Activated CD8-positive, alpha-beta T cell treated with anti-CD3 and anti-CD28 coated beads, Interleukin-2, amount 10 ng/mL, durations not matched to agents 7 days and 5 days (primary cell): ENCODE results near the gene ZEB2. TPM values are rescaled to one million over a fixed set of nuclear protein-coding genes. Genes with fewer than 3 reads are reported as not detected.

Source experiments
- ATAC-seq: fragments of 150-1000 bp; cut with Tn5 transposase; one replicate; pipeline ENCODE4 v1.10.0; 2021; ENCODE audit warnings: moderate library complexity
- CTCF ChIA-PET: fragments of 350-600 bp; sonication (Branson Sonifier 250); formaldehyde crosslinking; loops from one replicate; lab custom pipeline; 2021; ENCODE audit warnings: antibody characterized with exemption; lab: Charles Lee
- POLR2A ChIA-PET: fragments of 350-600 bp; sonication (Branson Sonifier 250); formaldehyde crosslinking; loops from one replicate; lab custom pipeline; 2021; ENCODE audit warnings: antibody characterized with exemption; lab: Charles Lee
- DNase-seq: peaks from one replicate; pipeline ENCODE4 v3.0.0-alpha.2; 2020
- H3K27ac Mint-ChIP-seq: one replicate; pipeline ENCODE4 v1.8.0; 2021; ENCODE audit warnings: mild to moderate bottlenecking, mixed read lengths
- H3K27me3 Mint-ChIP-seq: one replicate; pipeline ENCODE4 v1.8.0; 2021; ENCODE audit warnings: low read depth, mixed read lengths
- H3K36me3 Mint-ChIP-seq: one replicate; pipeline ENCODE4 v1.8.0; 2021; ENCODE audit warnings: low read depth, mixed read lengths
- H3K4me1 Mint-ChIP-seq: one replicate; pipeline ENCODE4 v1.8.0; 2021; ENCODE audit warnings: low read depth, mixed read lengths
- H3K4me3 Mint-ChIP-seq: one replicate; pipeline ENCODE4 v1.8.0; 2021; ENCODE audit warnings: mild to moderate bottlenecking, mixed read lengths
- H3K9me3 Mint-ChIP-seq: one replicate; pipeline ENCODE4 v1.8.0; 2022; ENCODE audit warnings: mixed read lengths; ENCODE audit not compliant: insufficient read depth
- total RNA-seq, 2 experiments: library from RNA; stranded (reverse); gene quantifications; one replicate each; pipeline ENCODE4 v1.2.3, GENCODE V29; 2021

Gene ZEB2
- total RNA-seq, 2 experiments from 2014 or later: 4.0 to 5.7 TPM

DNA sequence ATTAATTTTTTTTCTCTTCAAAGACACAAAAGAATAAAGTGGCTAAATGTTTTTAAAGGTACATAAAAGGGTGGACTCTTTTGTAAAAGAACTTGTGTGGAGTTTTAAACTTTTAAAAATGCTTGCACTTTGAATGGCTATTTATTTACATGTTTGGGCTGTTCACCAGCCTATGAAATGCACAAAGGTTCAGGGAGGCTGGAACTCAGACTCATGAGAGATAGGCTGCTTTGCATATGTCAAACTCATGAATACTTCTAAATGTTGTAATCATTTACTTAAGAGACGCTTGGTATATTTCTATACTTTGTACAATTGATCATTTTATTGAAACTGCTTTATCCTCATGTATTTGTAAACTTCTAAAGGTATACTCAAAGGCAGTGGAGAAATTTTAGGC, 79.9 kb downstream of the ZEB2 start:
- Mint-ChIP-seq H3K4me1 (no peaks in the 10 kb centered on the region), H3K9me3 (no peaks in the 10 kb centered on the region), H3K27me3 (no peaks in the 10 kb centered on the region), H3K27ac (no peak overlapping the region), H3K4me3 (no peak overlapping the region), H3K36me3 (no peaks in the 10 kb centered on the region)
- ATAC-seq (no peak), DNase-seq (no peak)
- CTCF ChIA-PET: no interaction called here
- POLR2A ChIA-PET: no interaction called here

DNA sequence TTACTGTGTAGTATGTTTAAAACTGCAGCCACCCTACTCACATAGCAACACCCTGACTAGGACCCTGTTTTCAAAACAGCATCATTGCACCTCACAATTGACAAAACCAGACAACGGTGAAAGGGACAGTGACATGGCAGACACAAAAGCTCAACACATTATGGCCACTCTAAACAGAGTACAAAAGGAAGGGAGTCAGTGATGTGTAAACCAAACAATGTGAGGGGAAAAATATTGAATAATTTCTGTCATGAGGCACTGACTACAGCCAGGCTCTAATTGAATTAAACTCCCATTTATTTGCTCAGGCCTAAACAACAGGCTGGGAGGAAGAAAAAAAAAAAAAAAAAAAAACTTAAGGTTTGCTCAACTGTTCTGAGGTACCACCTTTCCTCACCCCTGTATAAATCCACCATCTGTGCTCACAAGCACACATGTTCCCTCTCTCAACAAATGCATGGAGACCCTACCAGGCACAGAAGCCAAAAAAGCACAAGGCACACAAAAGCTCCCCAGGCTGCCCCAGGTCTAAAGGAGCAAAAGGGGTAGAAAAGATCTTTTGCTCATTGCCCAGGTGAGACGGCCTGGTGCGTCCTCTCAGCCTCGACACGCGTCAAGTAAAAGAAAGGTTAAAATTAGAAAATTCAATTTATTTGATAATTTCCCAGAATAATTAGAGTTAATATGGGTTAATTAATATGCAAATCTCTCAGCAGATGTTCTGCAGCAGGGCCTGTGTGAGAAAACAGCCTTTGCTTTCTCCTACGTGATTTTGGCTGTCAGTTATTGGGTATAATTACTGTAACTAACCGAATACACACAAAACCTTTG, 80.9 kb downstream of the ZEB2 start:
- DNase-seq (no peak), ATAC-seq (no peak)
- Mint-ChIP-seq H3K4me3 (no peak overlapping the region), H3K36me3 (no peaks in the 10 kb centered on the region), H3K9me3 (no peaks in the 10 kb centered on the region), H3K27ac (no peak overlapping the region), H3K27me3 (no peaks in the 10 kb centered on the region), H3K4me1 (no peaks in the 10 kb centered on the region)
- CTCF ChIA-PET: interaction anchor here (1.5 kb wide), 1 partner anchor 13 kb away, joined by 6 read pairs; no protein-coding TSS in a partner anchor
- POLR2A ChIA-PET: interaction anchor here (0.7 kb wide), 1 partner anchor 8 kb away, joined by 4 read pairs; no protein-coding TSS in a partner anchor

GRCh38 chr2:144437636-144438035, 82.3 kb downstream of the ZEB2 start:
- Mint-ChIP-seq H3K4me3 (no peak overlapping the region), H3K9me3 (no peaks in the 10 kb centered on the region), H3K27ac (no peak overlapping the region), H3K4me1 (no peaks in the 10 kb centered on the region), H3K36me3 (no peaks in the 10 kb centered on the region), H3K27me3 (no peaks in the 10 kb centered on the region)
- POLR2A ChIA-PET: no interaction called here
- ATAC-seq (no peak), DNase-seq (no peak)
- CTCF ChIA-PET: interaction anchor here (0.5 to 1.5 kb wide), 4 partner anchors 12 to 290 kb away, joined by 3 to 6 read pairs (median 4); no protein-coding TSS in a partner anchor

GRCh38 chr2:144434425-144435222, 85.3 kb downstream of the ZEB2 start:
- DNase-seq (no peak), ATAC-seq (no peak)
- Mint-ChIP-seq H3K4me3 (no peak overlapping the region), H3K27me3 (no peaks in the 10 kb centered on the region), H3K27ac (no peak overlapping the region), H3K9me3 (no peaks in the 10 kb centered on the region), H3K36me3 (no peaks in the 10 kb centered on the region), H3K4me1 (no peaks in the 10 kb centered on the region)
- CTCF ChIA-PET: interaction anchor here (1.1 kb wide), 1 partner anchor 8 kb away, joined by 3 read pairs; no protein-coding TSS in a partner anchor
- POLR2A ChIA-PET: no interaction called here

GRCh38 chr2:144432921-144433320, 87.0 kb downstream of the ZEB2 start:
- Mint-ChIP-seq H3K4me3 (no peak overlapping the region), H3K27ac (no peak overlapping the region), H3K36me3 (peaks cover 2% of the 10 kb centered on the region), H3K4me1 (no peaks in the 10 kb centered on the region), H3K27me3 (no peaks in the 10 kb centered on the region), H3K9me3 (no peaks in the 10 kb centered on the region)
- ATAC-seq (no peak), DNase-seq (no peak)
- ChIA-PET POLR2A (no interaction called here), CTCF (no interaction called here)

DNA sequence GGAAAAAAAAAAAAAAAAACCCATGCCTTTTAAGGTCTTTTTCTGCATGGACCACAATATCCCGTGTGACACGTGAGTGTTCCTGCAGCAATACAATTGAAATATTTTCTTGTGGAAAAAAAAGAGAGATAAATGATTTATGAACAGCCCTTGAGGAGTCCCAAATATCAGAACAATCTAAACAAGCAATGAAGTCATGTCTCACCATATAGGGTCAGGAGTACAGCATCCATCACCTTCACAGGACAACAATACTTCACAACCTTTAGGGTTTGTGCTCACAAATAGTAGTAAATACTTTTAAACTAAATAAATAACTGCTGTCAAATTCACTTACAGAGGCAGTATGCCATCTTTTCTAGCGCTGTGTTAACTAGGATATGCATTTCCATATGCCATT, 87.9 kb downstream of the ZEB2 start:
- no peak overlapping the region for H3K4me3 Mint-ChIP-seq
- ATAC-seq: no peak
- no peak overlapping the region for H3K27ac Mint-ChIP-seq
- ChIA-PET POLR2A (no interaction called here), CTCF (no interaction called here)
- no peaks in the 10 kb centered on the region for H3K9me3 Mint-ChIP-seq
- DNase-seq: no peak
- peaks cover 2% of the 10 kb centered on the region for H3K36me3 Mint-ChIP-seq
- no peaks in the 10 kb centered on the region for H3K27me3 Mint-ChIP-seq
- H3K4me1 Mint-ChIP-seq: no peaks in the 10 kb centered on the region

- peaks cover 2% of the 10 kb centered on the region for H3K36me3 Mint-ChIP-seq
- H3K9me3 Mint-ChIP-seq: no peaks in the 10 kb centered on the region
- DNase-seq (no peak), ATAC-seq (no peak)
- H3K4me1 Mint-ChIP-seq: no peaks in the 10 kb centered on the region
- H3K4me3 Mint-ChIP-seq: no peak overlapping the region
- no peak overlapping the region for H3K27ac Mint-ChIP-seq
- CTCF ChIA-PET: no interaction called here
- no peaks in the 10 kb centered on the region for H3K27me3 Mint-ChIP-seq
- POLR2A ChIA-PET: no interaction called here
These were observed 88.5 kb downstream of the ZEB2 start for GRCh38 chr2:144431392-144431783.

GRCh38 chr2:144430722-144431391, 89.1 kb downstream of the ZEB2 start:
- H3K36me3 Mint-ChIP-seq: peaks cover 2% of the 10 kb centered on the region
- no peaks in the 10 kb centered on the region for H3K4me1 Mint-ChIP-seq
- no peaks in the 10 kb centered on the region for H3K9me3 Mint-ChIP-seq
- no peak for ATAC-seq
- no peaks in the 10 kb centered on the region for H3K27me3 Mint-ChIP-seq
- no peak for DNase-seq
- CTCF ChIA-PET: no interaction called here
- no peak overlapping the region for H3K4me3 Mint-ChIP-seq
- POLR2A ChIA-PET: interaction anchor here (0.6 kb wide), 1 partner anchor 8 kb away, joined by 4 read pairs; no protein-coding TSS in a partner anchor
- no peak overlapping the region for H3K27ac Mint-ChIP-seq

- ATAC-seq: no peak
- Mint-ChIP-seq H3K36me3 (peaks cover 4% of the 10 kb centered on the region), H3K27ac (no peak overlapping the region), H3K4me3 (no peak overlapping the region), H3K9me3 (no peaks in the 10 kb centered on the region), H3K4me1 (no peaks in the 10 kb centered on the region), H3K27me3 (no peaks in the 10 kb centered on the region)
- CTCF ChIA-PET: no interaction called here
- POLR2A ChIA-PET: no interaction called here
- DNase-seq: no peak
These were observed 90.4 kb downstream of the ZEB2 start for GRCh38 chr2:144429396-144430112.

- no peak overlapping the region for H3K27ac Mint-ChIP-seq
- H3K9me3 Mint-ChIP-seq: no peaks in the 10 kb centered on the region
- no peak for ATAC-seq
- peaks cover 7% of the 10 kb centered on the region for H3K36me3 Mint-ChIP-seq
- CTCF ChIA-PET: no interaction called here
- no peak overlapping the region for H3K4me3 Mint-ChIP-seq
- DNase-seq: no peak
- POLR2A ChIA-PET: no interaction called here
- no peaks in the 10 kb centered on the region for H3K4me1 Mint-ChIP-seq
- no peaks in the 10 kb centered on the region for H3K27me3 Mint-ChIP-seq
These were observed 92.9 kb downstream of the ZEB2 start for GRCh38 chr2:144426981-144427479.

- no peaks in the 10 kb centered on the region for H3K4me1 Mint-ChIP-seq
- DNase-seq (no peak), ATAC-seq (no peak)
- H3K9me3 Mint-ChIP-seq: no peaks in the 10 kb centered on the region
- no peak overlapping the region for H3K27ac Mint-ChIP-seq
- H3K36me3 Mint-ChIP-seq: peaks cover 7% of the 10 kb centered on the region
- H3K27me3 Mint-ChIP-seq: no peaks in the 10 kb centered on the region
- ChIA-PET CTCF (interaction anchor here (0.8 kb wide), 1 partner anchor 8 kb away, joined by 3 read pairs; no protein-coding TSS in a partner anchor), POLR2A (no interaction called here)
- no peak overlapping the region for H3K4me3 Mint-ChIP-seq
These were observed 93.6 kb downstream of the ZEB2 start for GRCh38 chr2:144426355-144426754.
